Stimulated activated naive CD8-positive, alpha-beta T cell treated with anti-CD3 and anti-CD28 coated beads, Interleukin-15, Interleukin-2, amounts not matched to agents 100 U/mL and 50 U/mL, for 24 hours (primary cell): ENCODE measurements around the gene OR2D3.
"Not testable (repeated sequence)": the region's sequence is repeated elsewhere in the genome, so short reads cannot be mapped to it uniquely, and the experiment has no call there.

Source experiments
- ATAC-seq: fragments of 150-1000 bp; cut with Tn5 transposase; one replicate; pipeline ENCODE4 v1.10.0; 2021
- DNase-seq: peaks from one replicate; pipeline ENCODE4 v3.0.0; 2021

Gene OR2D3

GRCh38 chr11:6920702-6921101, at the start of gene OR2D3:
TSS of gene OR2D3 (plus strand) at chr11:6921002. CDS start at chr11:6921002, 0 bp downstream.
- ATAC-seq (no peak), DNase-seq (no peak)

GRCh38 chr11:6871278-6871677, 49.5 kb upstream of the OR2D3 start:
- DNase-seq: no peak
- ATAC-seq: no peak

- ATAC-seq (no peak), DNase-seq (no peak)
Observed at GRCh38 chr11:6875761-6876160, 45.0 kb upstream of the OR2D3 start.

GRCh38 chr11:6876325-6876724, 44.5 kb upstream of the OR2D3 start, which contains the start of gene OR10A4:
TSS of gene OR10A4 (plus strand) at chr11:6876625. CDS start at chr11:6876648, 23 bp downstream.
- ATAC-seq (no peak), DNase-seq (no peak)

- ATAC-seq: no peak
- no peak for DNase-seq
Observed at GRCh38 chr11:6876914-6877313, 43.9 kb upstream of the OR2D3 start.

GRCh38 chr11:6882751-6883150, 38.1 kb upstream of the OR2D3 start:
- no peak for DNase-seq

GRCh38 chr11:6887711-6888110, 33.1 kb upstream of the OR2D3 start:
- DNase-seq, ATAC-seq: not testable (repeated sequence)

More at GRCh38 chr11:6882751-6883150, 38.1 kb upstream of the OR2D3 start:
- ATAC-seq: no peak

- ATAC-seq (no peak), DNase-seq (no peak)
Observed at GRCh38 chr11:6888830-6889229, 32.0 kb upstream of the OR2D3 start.

GRCh38 chr11:6889835-6890234, 31.0 kb upstream of the OR2D3 start:
- ATAC-seq (no peak), DNase-seq (no peak)

GRCh38 chr11:6892400-6892799, 28.4 kb upstream of the OR2D3 start, which contains the start of gene OR2D2:
TSS of gene OR2D2 (minus strand) at chr11:6892500. CDS start at chr11:6892500, 0 bp downstream.
- DNase-seq (no peak), ATAC-seq (no peak)

- DNase-seq: no peak
- ATAC-seq: no peak
Observed at GRCh38 chr11:6894097-6894496, 26.7 kb upstream of the OR2D3 start.

- ATAC-seq: no peak
- DNase-seq: no peak
Observed at GRCh38 chr11:6895010-6895409, 25.8 kb upstream of the OR2D3 start.

- ATAC-seq (no peak), DNase-seq (no peak)
Observed at GRCh38 chr11:6898911-6899310, 21.9 kb upstream of the OR2D3 start.

- ATAC-seq: no peak
- DNase-seq: no peak
Observed at GRCh38 chr11:6900327-6900999, 20.3 kb upstream of the OR2D3 start.

GRCh38 chr11:6904804-6905203, 16.0 kb upstream of the OR2D3 start:
- not testable (repeated sequence) for ATAC-seq, DNase-seq

- ATAC-seq (no peak), DNase-seq (no peak)
Observed at GRCh38 chr11:6911378-6911777, 9.4 kb upstream of the OR2D3 start.

- no peak for DNase-seq
- no peak for ATAC-seq
Observed at GRCh38 chr11:6911948-6912347, 8.9 kb upstream of the OR2D3 start.

GRCh38 chr11:6919698-6920097, 1.1 kb upstream of the OR2D3 start:
- ATAC-seq: no peak
- no peak for DNase-seq

GRCh38 chr11:6925007-6925577, 4.3 kb downstream of the OR2D3 start:
- ATAC-seq: no peak
- no peak for DNase-seq

- ATAC-seq (no peak), DNase-seq (no peak)
Observed at GRCh38 chr11:6925636-6926207, 4.9 kb downstream of the OR2D3 start.

GRCh38 chr11:6926208-6927029, 5.6 kb downstream of the OR2D3 start, which contains the start of gene ZNF215:
TSS of gene ZNF215 (plus strand) at chr11:6926426. CDS start at chr11:6932273, 5,847 bp downstream.
- peak; percentile 46 for DNase-seq
- peak; percentile 46 for ATAC-seq

GRCh38 chr11:6927030-6927617, 6.3 kb downstream of the OR2D3 start:
- no peak for DNase-seq
- ATAC-seq: peak; percentile 9
